AG08396 (cell line): ENCODE measurements around the gene DENND4C.
"Not testable (repeated sequence)": the region's sequence is repeated elsewhere in the genome, so short reads cannot be mapped to it uniquely, and the experiment has no call there.

Experiments
- DNase-seq: peaks from one replicate; pipeline ENCODE4 v3.0.0; 2012; ENCODE audit warnings: low spot score, mixed read lengths

The DENND4C gene

DNA sequence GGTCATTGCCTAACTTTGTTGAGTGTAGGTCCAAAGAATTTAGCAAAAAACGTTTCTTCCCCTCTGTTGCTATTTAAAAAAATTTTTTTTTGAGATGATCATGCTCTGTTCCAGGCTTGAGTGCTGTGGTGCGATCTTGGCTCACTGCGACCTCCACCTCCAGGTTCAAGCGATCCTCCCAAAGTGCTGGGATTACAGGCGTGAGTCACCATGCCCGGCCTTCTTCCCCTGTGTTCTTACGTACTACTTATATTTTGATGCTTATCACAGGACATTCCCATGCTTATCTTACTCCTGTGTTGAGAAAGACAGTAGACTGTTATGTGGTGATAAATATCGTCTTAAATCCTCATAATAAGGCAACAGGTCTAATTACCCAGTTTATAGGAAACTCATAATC is 180.8 kb downstream of the DENND4C start:
- DNase-seq, result no peak

DNA sequence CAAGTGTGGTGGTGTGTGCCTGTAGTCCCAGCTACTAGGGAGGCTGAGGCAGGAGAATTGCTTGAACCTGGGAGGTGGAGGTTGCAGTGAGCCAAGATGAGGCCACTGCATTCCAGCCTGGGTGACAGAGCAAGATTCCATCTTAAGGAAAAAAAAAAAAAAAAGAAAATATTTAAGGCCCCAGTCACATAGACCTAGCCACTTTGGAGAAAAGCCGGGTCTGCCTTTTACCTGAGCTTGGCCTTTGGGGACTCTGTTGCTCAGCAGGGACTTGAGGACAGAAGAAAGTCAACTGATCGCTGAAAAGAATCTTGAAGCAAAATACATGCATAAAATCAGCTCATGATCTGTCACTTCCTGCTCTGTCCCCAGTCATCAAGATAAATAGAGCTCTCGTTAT is 183.0 kb downstream of the DENND4C start:
- not testable (repeated sequence) for DNase-seq

DNA sequence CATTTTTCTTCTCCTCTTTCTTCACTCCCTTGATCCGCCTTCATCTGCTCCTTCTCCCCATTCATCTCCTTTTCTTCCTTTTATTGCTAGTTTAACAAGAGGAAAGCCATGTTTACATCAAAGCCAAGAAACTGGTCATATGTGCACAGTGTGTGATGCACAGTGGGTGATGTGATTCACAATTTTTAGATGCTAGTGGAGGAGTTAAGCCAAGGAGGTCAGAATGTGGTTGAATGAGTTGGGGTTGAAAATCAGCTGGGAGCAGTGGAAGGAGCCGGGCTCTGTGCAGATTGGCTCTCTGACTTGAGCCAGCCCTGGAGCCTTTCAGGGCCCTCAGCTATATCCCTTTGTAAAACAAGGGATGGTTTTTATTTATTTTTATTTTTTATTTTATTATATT is 185.7 kb downstream of the DENND4C start:
- DNase-seq, result peak; percentile 44

DNA sequence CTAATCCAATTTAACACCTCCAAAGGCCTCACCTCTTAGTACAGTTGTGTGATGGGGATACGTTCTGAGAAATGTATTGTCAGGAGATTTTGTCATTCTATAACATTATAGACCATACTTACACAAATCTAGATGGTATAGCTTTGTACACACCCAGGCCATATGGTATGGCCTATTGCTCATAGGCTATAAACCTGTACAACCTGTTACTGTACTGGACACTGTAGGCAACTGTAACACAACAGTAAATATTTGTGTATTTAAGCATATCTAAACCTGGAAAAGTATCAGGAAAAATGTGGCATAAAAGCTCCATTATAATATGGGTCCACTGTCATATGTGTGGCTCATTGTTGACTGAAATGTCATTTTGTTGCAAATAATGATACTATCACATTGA is 190.4 kb downstream of the DENND4C start:
- DNase-seq, result no peak
